ENCODE measurements around the gene CCDC192.
"Not testable (repeated sequence)": the region's sequence is repeated elsewhere in the genome, so short reads cannot be mapped to it uniquely, and the experiment has no call there.

Gene CCDC192

GRCh38 chr5:127744241-127744640 lies 41.0 kb downstream of the CCDC192 start:
- Histone ChIP-seq H3K9me2 (replicated peaks; ENCODE audit: control insufficient read depth, low read length) (no peaks in the 10 kb centered on the region), H3K4me1 (ENCODE audit: control insufficient read depth, low read length) (no peaks in the 10 kb centered on the region), H3K4me2 (ENCODE audit: low read length) (no peak overlapping the region), H3K27me3 (ENCODE audit: control insufficient read depth, low read length) (no peaks in the 10 kb centered on the region), H4K20me1 (ENCODE audit: control insufficient read depth, insufficient read depth, low read depth, low read length) (no peaks in the 10 kb centered on the region), H3K36me3 (ENCODE audit: control insufficient read depth, low read length) (no peaks in the 10 kb centered on the region), H3K27ac (ENCODE audit: low read depth, low read length) (no peak overlapping the region), H3F3A (ENCODE audit: control insufficient read depth, insufficient read depth) (no peaks in the 10 kb centered on the region), H3K4me3 (ENCODE audit: low read length) (no peak overlapping the region), H3K79me2 (ENCODE audit: control insufficient read depth, low read length) (no peaks in the 10 kb centered on the region), H3K9me3 (ENCODE audit: control insufficient read depth, insufficient read depth, low read length) (no peaks in the 10 kb centered on the region)
- TF ChIP-seq EZH2phosphoT487 (IDR thresholded peaks at IDR 0.05; ENCODE audit: borderline replicate concordance, low read length), result no peak
- no peak for TF ChIP-seq CTCF (IDR thresholded peaks at IDR 0.05; ENCODE audit: low read depth, low read length, poor library complexity, severe bottlenecking)

GRCh38 chr5:127746756-127747155 lies 43.6 kb downstream of the CCDC192 start:
- Histone ChIP-seq H3K4me3 (ENCODE audit: low read length) (no peak overlapping the region), H3K79me2 (ENCODE audit: control insufficient read depth, low read length) (no peaks in the 10 kb centered on the region), H3F3A (ENCODE audit: control insufficient read depth, insufficient read depth) (no peaks in the 10 kb centered on the region), H3K27ac (ENCODE audit: low read depth, low read length) (no peak overlapping the region), H3K4me1 (ENCODE audit: control insufficient read depth, low read length) (no peaks in the 10 kb centered on the region), H3K27me3 (ENCODE audit: control insufficient read depth, low read length) (no peaks in the 10 kb centered on the region), H3K9me2 (replicated peaks; ENCODE audit: control insufficient read depth, low read length) (no peaks in the 10 kb centered on the region), H4K20me1 (ENCODE audit: control insufficient read depth, insufficient read depth, low read depth, low read length) (no peaks in the 10 kb centered on the region), H3K4me2 (ENCODE audit: low read length) (no peak overlapping the region), H3K36me3 (ENCODE audit: control insufficient read depth, low read length) (no peaks in the 10 kb centered on the region), H3K9me3 (ENCODE audit: control insufficient read depth, insufficient read depth, low read length) (no peaks in the 10 kb centered on the region)
- TF ChIP-seq CTCF (IDR thresholded peaks at IDR 0.05; ENCODE audit: low read depth, low read length, poor library complexity, severe bottlenecking) (peak; percentile 58), EZH2phosphoT487 (IDR thresholded peaks at IDR 0.05; ENCODE audit: borderline replicate concordance, low read length) (no peak)

- H3K27me3 ChIP-seq (ENCODE audit: control insufficient read depth, low read length); H3K27ac ChIP-seq (ENCODE audit: low read depth, low read length); H3K4me3 ChIP-seq (ENCODE audit: low read length); H3F3A ChIP-seq (ENCODE audit: control insufficient read depth, insufficient read depth); H3K4me1 ChIP-seq (ENCODE audit: control insufficient read depth, low read length); H3K9me2 ChIP-seq (replicated peaks; ENCODE audit: control insufficient read depth, low read length); H3K4me2 ChIP-seq (ENCODE audit: low read length); H3K36me3 ChIP-seq (ENCODE audit: control insufficient read depth, low read length); H3K79me2 ChIP-seq (ENCODE audit: control insufficient read depth, low read length); H4K20me1 ChIP-seq (ENCODE audit: control insufficient read depth, insufficient read depth, low read depth, low read length); H3K9me3 ChIP-seq (ENCODE audit: control insufficient read depth, insufficient read depth, low read length): not testable (repeated sequence)
These were observed 49.5 kb downstream of the CCDC192 start for GRCh38 chr5:127752503-127753265.

- Histone ChIP-seq H3K4me1 (ENCODE audit: control insufficient read depth, low read length) (no peaks in the 10 kb centered on the region), H3K9me2 (replicated peaks; ENCODE audit: control insufficient read depth, low read length) (no peaks in the 10 kb centered on the region), H3K4me3 (ENCODE audit: low read length) (no peak overlapping the region), H3K36me3 (ENCODE audit: control insufficient read depth, low read length) (no peaks in the 10 kb centered on the region), H4K20me1 (ENCODE audit: control insufficient read depth, insufficient read depth, low read depth, low read length) (no peaks in the 10 kb centered on the region), H3K4me2 (ENCODE audit: low read length) (no peak overlapping the region), H3K9me3 (ENCODE audit: control insufficient read depth, insufficient read depth, low read length) (no peaks in the 10 kb centered on the region), H3K27me3 (ENCODE audit: control insufficient read depth, low read length) (no peaks in the 10 kb centered on the region), H3K27ac (ENCODE audit: low read depth, low read length) (no peak overlapping the region), H3K79me2 (ENCODE audit: control insufficient read depth, low read length) (no peaks in the 10 kb centered on the region), H3F3A (ENCODE audit: control insufficient read depth, insufficient read depth) (no peaks in the 10 kb centered on the region)
- no peak for TF ChIP-seq EZH2phosphoT487 (IDR thresholded peaks at IDR 0.05; ENCODE audit: borderline replicate concordance, low read length)
- TF ChIP-seq CTCF (IDR thresholded peaks at IDR 0.05; ENCODE audit: low read depth, low read length, poor library complexity, severe bottlenecking), result no peak
These were observed 51.1 kb downstream of the CCDC192 start for GRCh38 chr5:127754259-127754658.
